ENCODE measurements around the gene DAD1. TPM values are rescaled to one million over a fixed set of nuclear protein-coding genes. Genes with fewer than 3 reads are reported as not detected.

DAD1 gene
- total RNA-seq, 1 experiment from 2014 or later: 162 TPM

DNA sequence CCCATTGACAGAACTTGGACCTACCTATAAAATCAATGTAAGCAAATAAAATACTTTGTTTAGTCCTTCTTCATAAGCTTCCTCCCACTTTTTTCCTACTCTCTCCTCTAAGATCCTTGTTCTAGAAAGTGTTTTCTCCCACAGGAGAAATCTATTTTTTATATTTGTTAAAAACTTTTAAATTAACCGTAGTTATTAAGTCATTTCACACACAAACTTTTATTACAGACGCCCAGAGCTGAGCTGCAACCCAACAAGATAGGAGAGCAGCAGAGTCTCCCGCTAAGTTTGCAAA is 27.7 kb downstream of the DAD1 start (continued):
- TF ChIP-seq EZH2phosphoT487 (IDR thresholded peaks at IDR 0.05; ENCODE audit: borderline replicate concordance) (no peak), JUND (IDR thresholded peaks at IDR 0.05) (no peak)
- TF ChIP-seq, protein P1, sequence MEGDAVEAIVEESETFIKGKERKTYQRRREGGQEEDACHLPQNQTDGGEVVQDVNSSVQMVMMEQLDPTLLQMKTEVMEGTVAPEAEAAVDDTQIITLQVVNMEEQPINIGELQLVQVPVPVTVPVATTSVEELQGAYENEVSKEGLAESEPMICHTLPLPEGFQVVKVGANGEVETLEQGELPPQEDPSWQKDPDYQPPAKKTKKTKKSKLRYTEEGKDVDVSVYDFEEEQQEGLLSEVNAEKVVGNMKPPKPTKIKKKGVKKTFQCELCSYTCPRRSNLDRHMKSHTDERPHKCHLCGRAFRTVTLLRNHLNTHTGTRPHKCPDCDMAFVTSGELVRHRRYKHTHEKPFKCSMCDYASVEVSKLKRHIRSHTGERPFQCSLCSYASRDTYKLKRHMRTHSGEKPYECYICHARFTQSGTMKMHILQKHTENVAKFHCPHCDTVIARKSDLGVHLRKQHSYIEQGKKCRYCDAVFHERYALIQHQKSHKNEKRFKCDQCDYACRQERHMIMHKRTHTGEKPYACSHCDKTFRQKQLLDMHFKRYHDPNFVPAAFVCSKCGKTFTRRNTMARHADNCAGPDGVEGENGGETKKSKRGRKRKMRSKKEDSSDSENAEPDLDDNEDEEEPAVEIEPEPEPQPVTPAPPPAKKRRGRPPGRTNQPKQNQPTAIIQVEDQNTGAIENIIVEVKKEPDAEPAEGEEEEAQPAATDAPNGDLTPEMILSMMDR (IDR thresholded peaks at IDR 0.05 in 2 of 3, conservative IDR thresholded peaks at IDR 0.05 in 1 of 3; ENCODE audit: borderline replicate concordance in 1 of 3, insufficient read depth in 1 of 3, low read depth in 2 of 3, low read length in 2 of 3): no peak

DNA sequence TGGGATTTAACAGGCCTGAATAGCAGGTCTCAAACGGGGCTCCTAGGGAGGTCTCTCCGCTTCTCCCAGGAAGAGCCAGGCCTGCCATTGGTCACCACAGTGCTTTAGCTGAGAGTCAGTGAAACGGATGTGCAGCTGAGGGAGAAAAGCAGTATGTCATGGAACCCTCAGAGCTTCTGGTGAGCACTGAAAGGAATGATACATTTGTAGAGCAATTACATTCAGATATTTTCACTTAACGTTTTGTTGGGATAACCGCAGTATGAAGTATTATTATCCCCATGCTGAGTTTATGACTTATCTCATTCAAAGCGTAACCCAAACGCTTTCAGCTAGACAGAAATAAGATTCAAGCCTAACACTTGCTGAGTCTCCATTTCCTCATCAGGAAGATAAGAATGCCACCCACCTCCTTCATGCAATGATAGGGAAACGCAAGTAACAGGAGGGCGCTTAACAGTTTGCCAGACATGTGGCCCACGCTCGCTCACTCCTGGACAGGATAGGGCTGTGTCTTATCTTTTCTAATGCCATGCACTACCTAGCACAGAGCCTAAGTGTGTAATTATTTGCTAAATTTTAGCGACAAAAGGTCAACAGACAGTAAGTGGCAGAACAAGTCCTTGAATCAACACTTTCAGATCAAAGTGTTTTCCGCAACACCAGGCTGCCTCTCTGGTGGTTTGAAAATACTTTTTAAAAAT is 28.2 kb downstream of the DAD1 start:
- Histone ChIP-seq H2AFZ (ENCODE audit: low read depth, low read length, poor library complexity, severe bottlenecking) (no peak overlapping the region), H3K36me3 (ENCODE audit: control insufficient read depth in 1 of 2, insufficient read depth in 2 of 2, low read length in 2 of 2) (peaks cover 14 to 16% of the 10 kb centered on the region in 2 experiments; a peak in 3 of 4 replicates), H3K9me2 (ENCODE audit: insufficient read depth) (no peaks in the 10 kb centered on the region), H3K79me2 (ENCODE audit: insufficient read depth, low read length) (peaks cover 1% of the 10 kb centered on the region; the same call in 1 of the 2 replicates), H3K9me3 (ENCODE audit: control insufficient read depth in 1 of 2, insufficient read depth in 1 of 2, low read depth in 1 of 2, low read length in 2 of 2) (no peaks in the 10 kb centered on the region), H3K4me1 (ENCODE audit: control insufficient read depth in 1 of 2, insufficient read depth in 2 of 2, low read length in 2 of 2) (peaks cover 5 to 24% of the 10 kb centered on the region in 2 experiments), H3K27me3 (ENCODE audit: insufficient read depth, low read length) (no peaks in the 10 kb centered on the region), H4K20me1 (ENCODE audit: insufficient read depth) (no peaks in the 10 kb centered on the region), H3K27ac (ENCODE audit: low read depth, low read length) (no peak overlapping the region), H3K9ac (ENCODE audit: low read length) (no peak overlapping the region), H3K4me2 (ENCODE audit: low read length) (no peak overlapping the region), H3K4me3 (replicated peaks in 1 of 2; ENCODE audit: low read depth in 1 of 2, low read length in 2 of 2) (no peak overlapping the region)
- RAD21 ChIA-PET (ENCODE audit: low non-redundant PET in 1 of 2, low total read pairs in 2 of 2, uncharacterized antibody in 2 of 2, unreplicated experiment in 2 of 2): no interaction called here
- intact Hi-C loops (cut with micrococcal nuclease): no loop called here
- POLR2A ChIA-PET: interaction anchor here (0.6 to 1.3 kb wide), 2 partner anchors 262 to 340 kb away, joined by 3 read pairs; no protein-coding TSS in a partner anchor
- ATAC-seq (no peak), DNase-seq (ENCODE audit: low read depth, low spot score) (no peak)
- BruUV-seq (replicated peaks): no TSS peak
- TF ChIP-seq FOSL1 (IDR thresholded peaks at IDR 0.05; ENCODE audit: low read depth): no peak
- no peak for TF ChIP-seq JUND (IDR thresholded peaks at IDR 0.05)
- TF ChIP-seq EZH2phosphoT487 (IDR thresholded peaks at IDR 0.05; ENCODE audit: borderline replicate concordance): no peak
- TF ChIP-seq SP1 (IDR thresholded peaks at IDR 0.05; ENCODE audit: low read depth): no peak
- no peak for TF ChIP-seq CBX3 (IDR thresholded peaks at IDR 0.05; ENCODE audit: low read depth)
- TF ChIP-seq, protein P2, sequence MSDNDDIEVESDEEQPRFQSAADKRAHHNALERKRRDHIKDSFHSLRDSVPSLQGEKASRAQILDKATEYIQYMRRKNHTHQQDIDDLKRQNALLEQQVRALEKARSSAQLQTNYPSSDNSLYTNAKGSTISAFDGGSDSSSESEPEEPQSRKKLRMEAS (IDR thresholded peaks at IDR 0.05): no peak
- TF ChIP-seq POLR2A (IDR thresholded peaks at IDR 0.05; ENCODE audit: borderline replicate concordance, extremely low read depth, insufficient read depth, insufficient read length): no peak
- TF ChIP-seq, protein P3, sequence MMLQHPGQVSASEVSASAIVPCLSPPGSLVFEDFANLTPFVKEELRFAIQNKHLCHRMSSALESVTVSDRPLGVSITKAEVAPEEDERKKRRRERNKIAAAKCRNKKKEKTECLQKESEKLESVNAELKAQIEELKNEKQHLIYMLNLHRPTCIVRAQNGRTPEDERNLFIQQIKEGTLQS (IDR thresholded peaks at IDR 0.05): no peak
- TF ChIP-seq EZH2 (IDR thresholded peaks at IDR 0.05): no peak
- TF ChIP-seq CEBPB (IDR thresholded peaks at IDR 0.05; ENCODE audit: low read depth): no peak
- no peak for TF ChIP-seq SRF (IDR thresholded peaks at IDR 0.05; ENCODE audit: low read depth)
- TF ChIP-seq POLR2AphosphoS5 (IDR thresholded peaks at IDR 0.05; ENCODE audit: low read depth, low read length): no peak
- TF ChIP-seq ELF1 (IDR thresholded peaks at IDR 0.05; ENCODE audit: borderline replicate concordance, low read depth): no peak
- TF ChIP-seq TCF7L2 (IDR thresholded peaks at IDR 0.05; ENCODE audit: borderline replicate concordance, extremely low read depth, insufficient read depth, insufficient read length): no peak
- no peak for TF ChIP-seq YY1 (IDR thresholded peaks at IDR 0.05; ENCODE audit: extremely low read depth, insufficient replicate concordance, low read depth, low read length)
- no peak for TF ChIP-seq SIN3A (IDR thresholded peaks at IDR 0.05; ENCODE audit: low read depth)
- CTCF ChIA-PET: interaction anchor here (1.0 to 4.3 kb wide), 7 partner anchors 11 to 416 kb away, joined by 3 to 33 read pairs (median 4); no protein-coding TSS in a partner anchor
